Trophoblast cell (in vitro differentiated cells and primary cell): Measurements from ENCODE around the gene GTF2IRD2.
"Not testable (repeated sequence)": the region's sequence is repeated elsewhere in the genome, so short reads cannot be mapped to it uniquely, and the experiment has no call there.

Source experiments
- DNase-seq, 2 donors: peaks; one replicate each; pipeline ENCODE4 v3.0.0-alpha.2; 2016
- H2AFZ ChIP-seq: 2 replicates; pipeline ENCODE4 v1.6.1; 2013; ENCODE audit warnings: low read length, moderate library complexity, mild to moderate bottlenecking; ENCODE audit not compliant: insufficient read depth, poor library complexity
- H2AK5ac ChIP-seq: 2 replicates; pipeline ENCODE4 v1.6.1; 2013; ENCODE audit warnings: mild to moderate bottlenecking, low read length
- H2BK120ac ChIP-seq: 2 replicates; pipeline ENCODE4 v1.6.1; 2013; ENCODE audit warnings: low read length, mild to moderate bottlenecking, moderate library complexity; ENCODE audit not compliant: insufficient read depth, poor library complexity
- H2BK12ac ChIP-seq: 2 replicates; pipeline ENCODE4 v1.6.1; 2013; ENCODE audit warnings: mild to moderate bottlenecking, low read length, moderate library complexity
- H2BK5ac ChIP-seq: 2 replicates; pipeline ENCODE4 v1.6.1; 2013; ENCODE audit warnings: low read length, low read depth, moderate library complexity, mild to moderate bottlenecking; ENCODE audit not compliant: poor library complexity
- H3K14ac ChIP-seq: 2 replicates; pipeline ENCODE4 v1.6.1; 2013; ENCODE audit warnings: mild to moderate bottlenecking, low read length
- H3K18ac ChIP-seq: 2 replicates; pipeline ENCODE4 v1.6.1; 2013; ENCODE audit warnings: mild to moderate bottlenecking, low read length
- H3K23ac ChIP-seq: 2 replicates; pipeline ENCODE4 v1.6.1; 2013; ENCODE audit warnings: low read length
- H3K27ac ChIP-seq: 2 replicates; pipeline ENCODE4 v1.5.1; 2013; ENCODE audit warnings: low read depth, mild to moderate bottlenecking, inconsistent platforms, low read length, moderate library complexity
- H3K27me3 ChIP-seq: 2 replicates; pipeline ENCODE4 v1.6.1; 2013; ENCODE audit warnings: inconsistent platforms, mild to moderate bottlenecking, low read length, moderate library complexity; ENCODE audit not compliant: insufficient read depth
- H3K36me3 ChIP-seq, 2 experiments: 1 replicate in 1 of 2; 2 replicates in 1 of 2; pipeline ENCODE4 v1.6.1; 2013; ENCODE audit warnings: low read length in 2 of 2, mild to moderate bottlenecking in 2 of 2, moderate library complexity in 1 of 2; ENCODE audit not compliant: insufficient read depth in 2 of 2, control insufficient read depth in 1 of 2
- H3K4ac ChIP-seq: 2 replicates; pipeline ENCODE4 v1.6.1; 2013; ENCODE audit warnings: low read depth, mild to moderate bottlenecking, low read length, moderate library complexity
- H3K4me1 ChIP-seq, 2 experiments: 1 replicate in 1 of 2; 2 replicates in 1 of 2; pipeline ENCODE4 v1.6.1; 2013; ENCODE audit warnings: low read length in 2 of 2, mild to moderate bottlenecking in 2 of 2, moderate library complexity in 1 of 2; ENCODE audit not compliant: insufficient read depth in 2 of 2, control insufficient read depth in 1 of 2
- H3K4me2 ChIP-seq: 2 replicates; pipeline ENCODE4 v1.6.1; 2013; ENCODE audit warnings: inconsistent platforms, mild to moderate bottlenecking, low read length, moderate library complexity
- H3K4me3 ChIP-seq: 2 replicates; pipeline ENCODE4 v1.5.1; 2013; ENCODE audit warnings: mild to moderate bottlenecking, low read depth, low read length, inconsistent platforms
- H3K79me1 ChIP-seq: one replicate; pipeline ENCODE4 v1.6.1; 2013; ENCODE audit warnings: low read length
- H3K79me2 ChIP-seq: 2 replicates; pipeline ENCODE4 v1.6.1; 2013; ENCODE audit warnings: low read length, mild to moderate bottlenecking; ENCODE audit not compliant: control insufficient read depth, insufficient read depth, poor library complexity
- H3K9ac ChIP-seq: 2 replicates; pipeline ENCODE4 v1.6.1; 2013; ENCODE audit warnings: mild to moderate bottlenecking, low read length
- H3K9me3 ChIP-seq: 2 replicates; pipeline ENCODE4 v1.6.1; 2013; ENCODE audit warnings: low read depth, mild to moderate bottlenecking, control low read depth, inconsistent platforms, low read length; ENCODE audit not compliant: insufficient read depth
- H4K12ac ChIP-seq: 2 replicates; pipeline ENCODE4 v1.6.1; 2013; ENCODE audit warnings: low read depth, mild to moderate bottlenecking, low read length, moderate library complexity
- H4K8ac ChIP-seq: 2 replicates; pipeline ENCODE4 v1.6.1; 2013; ENCODE audit warnings: low read depth, mild to moderate bottlenecking, low read length, moderate library complexity
- H4K91ac ChIP-seq: one replicate; pipeline ENCODE4 v1.6.1; 2013; ENCODE audit warnings: low read depth, mild to moderate bottlenecking, low read length, moderate library complexity
- WGBS: extraction: QIAGEN DNeasy Blood & Tissue Kit; methylation state at CpG from one replicate; pipeline ENCODE4 v1.1.7; 2013; ENCODE audit warnings: missing lambda C conversion rate; ENCODE audit not compliant: insufficient read length, insufficient coverage; ENCODE audit errors: extremely low coverage; 5-methylcytosine and 5-hydroxymethylcytosine counted together

GTF2IRD2 gene

DNA sequence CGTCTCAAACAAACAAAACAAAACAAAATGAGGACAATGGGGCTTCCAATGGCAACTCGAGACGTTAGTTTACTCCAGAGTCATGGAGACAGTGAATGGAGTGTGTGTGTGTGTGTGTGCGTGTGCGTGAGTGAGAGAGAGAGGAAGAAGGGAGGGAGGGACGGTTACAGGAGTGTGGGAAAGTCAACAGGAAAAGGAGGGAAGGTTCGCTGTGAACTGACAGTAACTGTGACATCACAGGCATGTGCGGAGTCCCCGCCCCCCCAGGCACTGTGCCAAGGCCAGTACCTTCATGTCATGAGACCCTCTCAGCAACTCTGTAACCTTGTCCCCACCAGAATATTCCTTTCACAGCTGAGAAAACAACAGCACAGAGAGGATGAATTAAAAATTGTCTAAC lies 30.7 kb upstream of the GTF2IRD2 start:
- H3K4me1 ChIP-seq, H2BK120ac ChIP-seq, H3K23ac ChIP-seq, H2AFZ ChIP-seq, H4K8ac ChIP-seq, H3K14ac ChIP-seq, DNase-seq, H3K27me3 ChIP-seq, H3K4me2 ChIP-seq, H4K12ac ChIP-seq, H3K79me1 ChIP-seq, H4K91ac ChIP-seq, H3K9ac ChIP-seq, H3K36me3 ChIP-seq, H3K4me3 ChIP-seq, H3K27ac ChIP-seq, H3K4ac ChIP-seq, H2BK5ac ChIP-seq, H3K79me2 ChIP-seq, H2AK5ac ChIP-seq, H3K9me3 ChIP-seq, H3K18ac ChIP-seq, H2BK12ac ChIP-seq: not testable (repeated sequence)
- 100% methylated on average over 3 of the region's 9 CpGs for WGBS

DNA sequence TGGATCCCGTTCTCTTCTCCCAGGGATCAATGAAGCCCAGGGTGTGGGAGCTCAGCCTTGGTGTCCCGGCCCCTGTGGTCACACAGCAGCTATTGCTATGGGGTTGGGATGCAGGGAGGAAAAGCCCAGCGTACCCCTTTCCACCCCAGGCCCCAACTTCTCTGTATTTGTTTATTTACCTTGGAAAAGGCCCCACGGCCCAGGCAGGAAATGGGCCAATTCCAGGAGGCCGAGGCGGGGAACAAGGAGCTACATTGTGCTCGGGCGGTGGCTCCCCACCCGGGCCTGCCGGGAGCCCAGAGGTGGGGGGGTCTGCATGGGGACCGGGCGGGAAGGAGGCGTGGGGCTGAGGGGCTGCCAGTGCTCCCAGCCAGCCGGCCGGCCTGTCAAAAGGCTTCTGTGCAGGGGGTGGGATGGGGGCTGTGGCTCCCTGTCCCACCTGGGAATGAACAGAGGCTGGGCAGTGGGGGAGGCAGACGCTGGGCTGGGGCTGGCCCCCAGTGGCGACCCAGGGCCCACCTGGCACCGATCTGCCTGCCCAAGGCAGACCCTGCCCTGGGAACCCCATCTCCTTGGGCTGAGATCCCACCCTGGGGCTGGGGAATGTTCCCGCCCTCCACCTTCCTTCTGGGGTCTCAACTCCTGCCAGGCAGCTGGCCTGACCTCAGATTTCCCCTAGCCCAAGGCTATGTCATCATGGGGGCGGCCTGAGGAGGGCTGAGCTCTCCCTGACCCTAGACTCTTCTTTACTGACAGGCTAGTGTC lies 23.5 kb upstream of the GTF2IRD2 start:
- WGBS: no CpG with 5 or more reads among the region's 20 CpGs
- H3K4me2 ChIP-seq, H3K14ac ChIP-seq, H4K91ac ChIP-seq, H3K79me2 ChIP-seq, H2BK5ac ChIP-seq, H4K12ac ChIP-seq, H3K4ac ChIP-seq, H3K4me3 ChIP-seq, H2AK5ac ChIP-seq, H3K9ac ChIP-seq, H3K4me1 ChIP-seq, H3K27ac ChIP-seq, H4K8ac ChIP-seq, H3K27me3 ChIP-seq, H3K18ac ChIP-seq, H3K9me3 ChIP-seq, H3K23ac ChIP-seq, H2BK12ac ChIP-seq, H2AFZ ChIP-seq, H3K36me3 ChIP-seq, H2BK120ac ChIP-seq, H3K79me1 ChIP-seq: not testable (repeated sequence)
- DNase-seq: peak in 1 of 2 donors; percentile 0

DNA sequence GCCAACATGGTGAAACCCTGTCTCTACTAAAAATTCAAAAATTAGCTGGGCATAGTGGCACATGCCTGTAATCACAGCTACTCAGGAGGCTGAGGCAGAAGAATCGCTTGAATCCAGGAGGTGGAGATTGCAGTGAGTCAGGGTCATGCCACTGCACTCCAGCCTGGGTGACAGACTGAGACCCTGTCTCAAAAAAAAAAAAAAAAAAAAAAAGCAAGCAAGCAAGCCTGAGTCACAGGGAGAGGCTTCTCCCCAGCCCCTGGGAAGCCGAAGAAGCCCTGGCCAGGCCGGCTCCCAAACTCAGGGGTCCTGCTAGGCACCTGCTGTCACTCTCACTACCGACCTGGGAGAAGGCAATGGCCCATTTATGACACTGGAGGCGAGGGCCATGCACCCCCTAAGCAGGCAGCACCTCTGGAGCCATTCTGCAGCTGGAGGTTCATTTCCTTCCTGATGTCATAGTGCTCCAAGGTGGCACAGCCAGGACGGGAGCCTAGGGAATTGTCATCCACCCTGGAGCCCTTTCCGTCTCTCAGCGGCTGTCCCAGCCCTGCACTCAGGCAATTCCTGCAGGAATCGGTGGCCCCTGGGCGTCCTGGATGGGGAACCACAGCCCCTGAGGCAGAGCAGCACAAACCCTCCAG lies 22.8 kb upstream of the GTF2IRD2 start:
- no CpG with 5 or more reads among the region's 10 CpGs for WGBS

DNA sequence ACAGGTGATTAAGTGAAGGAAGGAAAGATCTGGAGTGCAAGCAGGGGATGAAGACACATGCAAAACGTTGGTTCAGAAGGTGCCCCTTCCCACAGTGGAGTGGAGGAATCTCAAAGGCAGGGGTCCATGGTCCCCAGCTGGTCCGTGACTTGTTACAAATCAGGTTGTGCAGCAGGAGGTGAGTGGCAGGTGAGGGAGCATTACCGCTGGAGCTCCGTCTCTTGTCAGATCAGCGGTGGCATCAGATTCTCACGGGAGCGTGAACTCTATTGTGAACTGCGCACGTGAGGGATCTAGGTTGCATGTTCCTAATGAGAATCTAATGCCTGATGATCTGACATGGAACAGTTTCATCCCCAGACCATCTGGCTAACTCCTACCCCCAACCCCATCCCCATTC lies 21.1 kb upstream of the GTF2IRD2 start:
- not testable (repeated sequence) for H2BK12ac ChIP-seq, H3K79me2 ChIP-seq, H3K23ac ChIP-seq, H2AFZ ChIP-seq, H4K8ac ChIP-seq, H3K27me3 ChIP-seq, H2BK120ac ChIP-seq, H2AK5ac ChIP-seq, H3K9me3 ChIP-seq, H3K4me3 ChIP-seq, H3K79me1 ChIP-seq, H3K14ac ChIP-seq, H4K12ac ChIP-seq, H4K91ac ChIP-seq, H3K4me2 ChIP-seq, H3K27ac ChIP-seq, H3K9ac ChIP-seq, H3K36me3 ChIP-seq, H3K4me1 ChIP-seq, H3K18ac ChIP-seq, H2BK5ac ChIP-seq, H3K4ac ChIP-seq
- WGBS: no CpG with 5 or more reads among the region's 9 CpGs
- DNase-seq: peak in 1 of 2 donors; percentile 0

More for the DNA sequence above, 22.8 kb upstream of the GTF2IRD2 start:
- not testable (repeated sequence) for H4K91ac ChIP-seq, H3K23ac ChIP-seq, H3K9ac ChIP-seq, H2AFZ ChIP-seq, H2AK5ac ChIP-seq, H4K12ac ChIP-seq, H3K79me2 ChIP-seq, H3K4me3 ChIP-seq, H3K79me1 ChIP-seq, H3K27me3 ChIP-seq, H2BK5ac ChIP-seq, H3K9me3 ChIP-seq, H3K4me1 ChIP-seq, H3K27ac ChIP-seq, H3K14ac ChIP-seq, H3K18ac ChIP-seq, H2BK12ac ChIP-seq, H3K36me3 ChIP-seq, H3K4ac ChIP-seq, H4K8ac ChIP-seq, H2BK120ac ChIP-seq, H3K4me2 ChIP-seq
- DNase-seq: peak in 1 of 2 donors; percentile 0
